GM06990 (cell line): ENCODE results near the gene AGAP1.

Experiments used
- DNase-seq: peaks from one replicate; pipeline ENCODE4 v3.0.0-alpha.2; 2011; ENCODE audit not compliant: insufficient read length; ENCODE audit errors: extremely low read depth
- H3K27me3 ChIP-seq: replicated peaks from 2 replicates; pipeline ENCODE4 v1.6.0; 2011; ENCODE audit warnings: low read length; ENCODE audit not compliant: control insufficient read depth, insufficient read depth
- H3K36me3 ChIP-seq: 2 replicates; pipeline ENCODE4 v1.5.1; 2011; ENCODE audit warnings: low read length; ENCODE audit not compliant: control insufficient read depth, insufficient read depth
- H3K4me3 ChIP-seq: replicated peaks from 2 replicates; pipeline ENCODE4 v1.5.1; 2011; ENCODE audit warnings: low read depth, mild to moderate bottlenecking, control low read depth, low read length
- CTCF ChIP-seq: IDR thresholded peaks from 2 replicates; pipeline ENCODE4 v1.5.1; 2011; ENCODE audit warnings: low read length, control low read depth, mild to moderate bottlenecking, inconsistent platforms; ENCODE audit not compliant: insufficient read depth, poor library complexity, severe bottlenecking

The AGAP1 gene

GRCh38 chr2:235960011-235960715 lies 466.3 kb downstream of the AGAP1 start:
- DNase-seq = no peak
- Histone ChIP-seq H3K36me3 (no peaks in the 10 kb centered on the region), H3K4me3 (no peak overlapping the region), H3K27me3 (no peaks in the 10 kb centered on the region; the same call in 1 of the 2 replicates)
- no peak for TF ChIP-seq CTCF

GRCh38 chr2:235960716-235961640 lies 467.1 kb downstream of the AGAP1 start:
- Histone ChIP-seq H3K4me3 (no peak overlapping the region), H3K27me3 (no peaks in the 10 kb centered on the region; the same call in 1 of the 2 replicates), H3K36me3 (no peaks in the 10 kb centered on the region)
- TF ChIP-seq CTCF = no peak
- DNase-seq = no peak

- no peak overlapping the region for H3K4me3 ChIP-seq
- no peaks in the 10 kb centered on the region for H3K36me3 ChIP-seq
- H3K27me3 ChIP-seq = no peaks in the 10 kb centered on the region; the same call in 1 of the 2 replicates
- no peak for TF ChIP-seq CTCF
- no peak for DNase-seq
Measured at GRCh38 chr2:235961711-235962110, 467.9 kb downstream of the AGAP1 start.

- no peak for DNase-seq
- TF ChIP-seq CTCF = no peak
- Histone ChIP-seq H3K4me3 (no peak overlapping the region), H3K27me3 (no peaks in the 10 kb centered on the region; the same call in 1 of the 2 replicates), H3K36me3 (no peaks in the 10 kb centered on the region)
Measured at GRCh38 chr2:235963853-235964577, 470.2 kb downstream of the AGAP1 start.

- H3K27me3 ChIP-seq = no peaks in the 10 kb centered on the region
- H3K36me3 ChIP-seq = no peaks in the 10 kb centered on the region
- no peak for TF ChIP-seq CTCF
- DNase-seq = no peak
- no peak overlapping the region for H3K4me3 ChIP-seq
Measured at GRCh38 chr2:235964787-235965390, 471.0 kb downstream of the AGAP1 start.
